ENCODE results near the gene CACNA1C.

CACNA1C gene

DNA sequence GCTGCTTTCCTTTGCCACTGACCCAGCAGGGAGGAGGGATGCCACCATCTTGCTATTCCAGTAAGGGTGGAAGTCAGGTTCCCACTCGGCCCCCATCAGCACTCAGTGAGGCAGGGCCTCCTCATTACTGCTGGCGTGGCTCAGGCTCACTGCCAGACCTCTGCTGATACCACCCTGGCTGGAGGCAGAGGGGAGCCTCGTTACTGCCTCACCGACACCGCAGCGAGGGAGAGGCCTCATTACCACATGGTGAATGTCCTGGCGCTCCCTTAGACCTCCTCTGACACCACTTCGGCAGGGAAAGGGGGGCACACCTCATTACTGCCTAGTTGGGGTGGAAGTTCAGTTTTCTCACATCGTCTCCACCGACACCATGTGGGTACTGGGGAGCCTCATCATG, 354.1 kb downstream of the CACNA1C start:
- DNase-seq (ENCODE audit: low spot score): no peak
- TF ChIP-seq, protein P1, sequence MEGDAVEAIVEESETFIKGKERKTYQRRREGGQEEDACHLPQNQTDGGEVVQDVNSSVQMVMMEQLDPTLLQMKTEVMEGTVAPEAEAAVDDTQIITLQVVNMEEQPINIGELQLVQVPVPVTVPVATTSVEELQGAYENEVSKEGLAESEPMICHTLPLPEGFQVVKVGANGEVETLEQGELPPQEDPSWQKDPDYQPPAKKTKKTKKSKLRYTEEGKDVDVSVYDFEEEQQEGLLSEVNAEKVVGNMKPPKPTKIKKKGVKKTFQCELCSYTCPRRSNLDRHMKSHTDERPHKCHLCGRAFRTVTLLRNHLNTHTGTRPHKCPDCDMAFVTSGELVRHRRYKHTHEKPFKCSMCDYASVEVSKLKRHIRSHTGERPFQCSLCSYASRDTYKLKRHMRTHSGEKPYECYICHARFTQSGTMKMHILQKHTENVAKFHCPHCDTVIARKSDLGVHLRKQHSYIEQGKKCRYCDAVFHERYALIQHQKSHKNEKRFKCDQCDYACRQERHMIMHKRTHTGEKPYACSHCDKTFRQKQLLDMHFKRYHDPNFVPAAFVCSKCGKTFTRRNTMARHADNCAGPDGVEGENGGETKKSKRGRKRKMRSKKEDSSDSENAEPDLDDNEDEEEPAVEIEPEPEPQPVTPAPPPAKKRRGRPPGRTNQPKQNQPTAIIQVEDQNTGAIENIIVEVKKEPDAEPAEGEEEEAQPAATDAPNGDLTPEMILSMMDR (IDR thresholded peaks at IDR 0.05; ENCODE audit: borderline replicate concordance, control extremely low read depth, extremely low read depth, insufficient read depth, missing control alignments): no peak
- in situ Hi-C loops (cut with MboI; ENCODE audit: low sequenced_read_pairs, unreplicated experiment): no loop called here

DNA sequence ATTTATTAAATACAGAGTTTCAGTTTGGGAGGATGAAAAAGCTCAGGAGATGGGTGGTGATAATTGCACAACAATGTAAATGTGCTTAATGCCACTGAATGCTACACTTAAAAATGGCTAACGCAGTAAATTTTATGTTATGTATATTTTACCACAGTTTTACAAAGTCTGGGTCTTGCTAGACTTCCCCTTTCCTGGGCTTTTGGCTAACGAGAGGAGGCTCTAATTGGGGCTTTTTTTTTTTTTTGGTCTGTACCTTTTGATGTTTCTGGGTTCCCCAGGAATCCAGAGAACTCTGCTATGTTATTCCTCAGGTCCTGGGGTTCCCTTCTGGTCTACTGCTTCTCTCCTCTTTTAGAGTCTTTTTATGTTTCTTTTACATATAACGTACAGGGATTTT, 355.5 kb downstream of the CACNA1C start:
- TF ChIP-seq, protein P1 (IDR thresholded peaks at IDR 0.05; ENCODE audit: borderline replicate concordance, control extremely low read depth, extremely low read depth, insufficient read depth, missing control alignments): no peak
- DNase-seq (ENCODE audit: low spot score): no peak
- in situ Hi-C loops (cut with MboI; ENCODE audit: low sequenced_read_pairs, unreplicated experiment): no loop called here

DNA sequence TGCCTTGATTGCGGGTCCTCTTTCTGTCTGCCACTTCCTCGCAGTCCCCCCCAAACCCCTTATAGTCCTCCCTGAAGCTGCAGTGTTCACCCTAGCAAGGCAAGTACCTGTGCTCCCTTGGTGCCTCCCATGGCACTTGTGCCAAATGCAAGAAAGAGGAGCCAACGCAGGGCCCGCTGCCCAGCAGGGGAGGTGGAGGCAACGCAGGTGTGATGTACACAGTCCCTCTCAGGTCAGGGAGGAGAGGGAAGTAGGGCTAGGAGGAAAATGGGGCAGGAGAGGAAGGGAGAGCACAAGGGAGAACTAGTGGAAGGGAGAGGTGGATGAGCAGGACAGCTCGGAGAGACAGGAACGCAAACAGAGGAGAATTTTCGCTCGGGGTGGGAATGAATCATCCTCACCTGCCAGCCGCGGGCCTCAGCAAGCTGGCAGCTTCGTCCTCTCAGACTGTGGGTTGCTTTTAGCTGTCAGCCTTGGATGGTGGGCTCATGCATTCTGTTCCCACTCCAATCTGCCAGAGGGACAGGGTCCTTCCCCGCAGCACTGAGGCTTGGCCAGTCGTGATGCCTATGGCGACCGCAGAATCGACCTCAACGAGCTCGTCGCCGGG, 357.0 kb downstream of the CACNA1C start:
- TF ChIP-seq, protein P1 (IDR thresholded peaks at IDR 0.05; ENCODE audit: borderline replicate concordance, control extremely low read depth, extremely low read depth, insufficient read depth, missing control alignments): no peak
- DNase-seq (ENCODE audit: low spot score): no peak
- in situ Hi-C loops (cut with MboI; ENCODE audit: low sequenced_read_pairs, unreplicated experiment): no loop called here

DNA sequence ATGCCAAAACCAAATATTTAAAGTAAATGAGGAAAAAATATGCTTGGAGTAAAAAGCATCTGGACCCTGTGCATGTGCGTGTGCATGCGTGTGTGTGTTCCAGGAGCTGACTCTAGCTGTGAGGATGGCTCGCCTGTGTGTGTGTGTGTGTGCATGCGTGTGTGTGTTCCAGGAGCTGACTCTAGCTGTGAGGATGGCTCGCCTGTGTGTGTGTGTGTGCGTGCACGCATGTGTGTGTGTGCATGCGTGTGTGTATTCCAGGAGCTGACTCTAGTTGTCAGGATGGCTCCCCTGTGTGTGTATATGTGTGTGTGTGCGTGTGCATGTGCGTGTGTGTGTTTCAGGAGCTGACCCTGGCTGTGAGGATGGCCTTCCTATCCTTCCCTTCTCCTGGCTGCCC, 357.7 kb downstream of the CACNA1C start:
- TF ChIP-seq, protein P1 (IDR thresholded peaks at IDR 0.05; ENCODE audit: borderline replicate concordance, control extremely low read depth, extremely low read depth, insufficient read depth, missing control alignments): no peak
- no peak for DNase-seq (ENCODE audit: low spot score)
- in situ Hi-C loops (cut with MboI; ENCODE audit: low sequenced_read_pairs, unreplicated experiment): no loop called here

DNA sequence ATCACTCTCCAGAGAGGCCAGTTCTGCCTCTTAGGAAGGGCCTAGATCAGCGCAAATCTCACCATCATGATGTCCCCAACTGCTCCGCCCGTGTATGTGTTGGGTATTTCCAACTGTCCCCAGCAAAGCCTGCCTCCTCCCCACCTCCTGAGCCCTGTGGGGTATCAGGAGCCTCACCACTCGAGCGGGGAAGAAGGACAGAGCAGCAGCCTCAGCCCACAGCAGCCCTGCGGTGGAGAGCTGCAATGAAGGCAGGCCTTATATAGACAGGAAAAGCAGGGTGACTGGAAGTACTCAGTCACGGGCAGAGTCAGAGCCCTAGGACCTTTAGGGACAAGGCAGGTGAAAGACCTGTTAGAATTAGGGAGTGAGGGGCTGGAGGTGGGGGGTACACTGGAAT, 358.2 kb downstream of the CACNA1C start:
- no peak for DNase-seq (ENCODE audit: low spot score)
- TF ChIP-seq, protein P1 (IDR thresholded peaks at IDR 0.05; ENCODE audit: borderline replicate concordance, control extremely low read depth, extremely low read depth, insufficient read depth, missing control alignments): no peak
- in situ Hi-C loops (cut with MboI; ENCODE audit: low sequenced_read_pairs, unreplicated experiment): no loop called here

DNA sequence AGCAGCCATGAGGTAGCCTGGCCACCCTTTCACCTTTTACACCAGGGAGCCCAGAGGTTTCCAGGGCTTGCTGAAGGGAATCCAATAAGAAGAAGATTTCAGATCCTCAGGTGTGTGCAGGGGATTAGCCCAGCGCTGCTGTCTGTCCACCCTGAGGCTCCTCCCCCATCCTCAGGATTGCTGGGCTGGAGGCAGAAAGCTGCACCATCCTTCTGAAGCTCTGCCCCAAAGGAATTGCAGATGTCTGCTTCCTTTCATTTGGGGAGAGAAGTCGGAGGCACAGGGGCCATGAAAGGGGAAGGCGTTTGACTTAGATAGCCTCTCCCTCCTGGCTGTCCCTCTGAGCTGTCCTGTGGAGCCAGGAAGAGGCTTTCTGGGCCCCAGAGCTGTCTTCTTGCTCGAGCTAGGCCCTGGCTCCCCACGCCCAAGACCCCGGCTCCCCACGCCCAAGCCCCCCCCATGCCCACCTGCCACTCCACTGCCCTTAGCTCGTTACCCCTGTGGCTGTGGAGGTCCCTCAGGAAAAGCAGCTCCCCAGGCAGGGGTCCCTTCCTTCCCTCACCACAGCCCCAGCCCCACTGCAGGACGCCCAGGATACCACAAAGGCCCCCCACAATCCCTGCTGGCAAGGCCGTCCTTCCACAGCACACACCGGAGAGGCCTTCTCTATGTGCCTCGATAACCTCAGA, 359.0 kb downstream of the CACNA1C start:
- no peak for DNase-seq (ENCODE audit: low spot score)
- TF ChIP-seq, protein P1 (IDR thresholded peaks at IDR 0.05; ENCODE audit: borderline replicate concordance, control extremely low read depth, extremely low read depth, insufficient read depth, missing control alignments): no peak
- in situ Hi-C loops (cut with MboI; ENCODE audit: low sequenced_read_pairs, unreplicated experiment): no loop called here
